Mesodermal cell (in vitro differentiated cells): ENCODE measurements around the gene SUPV3L1. TPM values are rescaled to one million over a fixed set of nuclear protein-coding genes. Genes with fewer than 3 reads are reported as not detected.
"Not testable (repeated sequence)": the region's sequence is repeated elsewhere in the genome, so short reads cannot be mapped to it uniquely, and the experiment has no call there.

Experiments
- H3K27ac ChIP-seq: 2 replicates; pipeline ENCODE4 v1.7.0; 2013; ENCODE audit warnings: mild to moderate bottlenecking, low read depth, low read length, moderate library complexity; ENCODE audit not compliant: severe bottlenecking
- H3K36me3 ChIP-seq: 2 replicates; pipeline ENCODE4 v1.7.1; 2013; ENCODE audit warnings: mild to moderate bottlenecking, low read length, moderate library complexity; ENCODE audit not compliant: control insufficient read depth, insufficient read depth
- H3K4me1 ChIP-seq: one replicate; pipeline ENCODE4 v1.7.1; 2013; ENCODE audit warnings: mild to moderate bottlenecking, low read length; ENCODE audit not compliant: insufficient read depth, control insufficient read depth, poor library complexity, severe bottlenecking
- H3K4me3 ChIP-seq: 2 replicates; pipeline ENCODE4 v1.7.0; 2013; ENCODE audit warnings: low read length, control low read depth, mild to moderate bottlenecking; ENCODE audit not compliant: insufficient read depth, poor library complexity, severe bottlenecking; ENCODE audit errors: extremely low read depth
- H3K9me3 ChIP-seq: 2 replicates; pipeline ENCODE4 v1.7.1; 2013; ENCODE audit warnings: mild to moderate bottlenecking, low read length, moderate library complexity; ENCODE audit not compliant: control insufficient read depth
- WGBS, 2 experiments: methylation state at CpG; one replicate each; pipeline ENCODE4 v1.1.5; 2013; ENCODE audit warnings: missing lambda C conversion rate in 2 of 2; ENCODE audit not compliant: insufficient coverage in 2 of 2; 5-methylcytosine and 5-hydroxymethylcytosine counted together
- polyA plus RNA-seq, 2 experiments: library from polyadenylated mRNA; stranded (reverse); fragments of 50-300 nt; gene quantifications; one replicate each; pipeline ENCODE4 v1.2.3, GENCODE V29; 2013

SUPV3L1 gene
- 30.3 TPM for polyA plus RNA-seq (2013, experiment 1 of 2)
- polyA plus RNA-seq (2013, experiment 2 of 2) = 26.4 TPM

DNA sequence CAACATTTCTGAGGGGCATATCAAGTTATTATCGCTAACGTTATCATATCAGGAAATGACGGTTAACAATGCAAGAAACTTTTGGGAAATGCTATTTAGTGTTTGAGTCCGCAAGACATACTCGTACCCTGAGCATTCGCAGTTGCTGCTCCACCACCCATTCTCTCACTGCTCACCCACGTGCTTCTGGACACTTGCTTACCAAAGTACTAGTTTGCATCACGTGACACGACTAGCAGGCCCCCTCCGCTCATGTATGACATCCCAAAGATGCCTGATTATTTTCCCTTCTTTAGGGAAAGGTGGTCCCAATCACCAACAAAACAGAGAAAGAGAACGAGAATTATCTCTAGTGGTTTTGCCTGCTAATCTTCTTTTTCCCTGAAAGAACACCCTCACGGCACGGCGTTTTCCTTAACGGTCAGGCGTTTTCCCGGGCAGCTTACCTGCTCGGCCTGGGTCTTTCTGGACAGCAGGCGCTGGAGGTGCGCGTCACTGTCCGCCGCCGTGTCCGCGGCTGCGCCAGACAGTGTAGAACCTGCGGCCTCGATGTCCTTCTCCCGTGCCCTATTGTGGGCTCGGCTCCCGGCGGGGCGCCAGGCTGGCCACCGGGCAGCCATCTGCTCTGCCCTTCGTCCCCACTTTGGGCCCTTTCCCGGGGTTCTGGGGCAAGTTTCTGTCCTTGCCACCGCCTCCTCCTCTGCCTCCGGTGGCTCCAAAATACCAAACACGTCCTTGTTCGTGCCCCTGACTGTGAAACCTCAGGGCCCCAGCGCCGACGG, at the start of gene SUPV3L1:
TSS of gene SUPV3L1 (plus strand) at position 492 of the 782 bp plus-strand sequence. CDS start at position 550, 58 bp downstream.
- H3K27ac ChIP-seq = peak within 1 kb of the TSS; percentile 98
- 0% methylated on average over 26 to 37 of the region's 44 CpGs for WGBS, 2 experiments
- H3K9me3 ChIP-seq = no peaks in the 10 kb centered on the region
- peaks cover 20% of the 10 kb centered on the region for H3K36me3 ChIP-seq
- H3K4me1 ChIP-seq = no peaks in the 10 kb centered on the region
- H3K4me3 ChIP-seq = peak within 1 kb of the TSS; percentile 89

GRCh38 chr10:69130251-69130650, 49.8 kb upstream of the SUPV3L1 start:
- H3K9me3 ChIP-seq = no peaks in the 10 kb centered on the region
- H3K27ac ChIP-seq = peak overlapping the region; percentile 16
- 75 to 83% methylated on average over 1 of the region's 2 CpGs for WGBS, 2 experiments
- H3K4me3 ChIP-seq = no peak overlapping the region
- peaks cover 25% of the 10 kb centered on the region for H3K36me3 ChIP-seq
- H3K4me1 ChIP-seq = no peaks in the 10 kb centered on the region

GRCh38 chr10:69139961-69140360, 40.1 kb upstream of the SUPV3L1 start:
- H3K36me3 ChIP-seq = peaks cover 31% of the 10 kb centered on the region
- WGBS, 2 experiments = 80% methylated on average over 1 of the region's 2 CpGs; no CpG with 5 or more reads in 1 of the 2 experiments
- H3K4me3 ChIP-seq = no peak overlapping the region
- H3K9me3 ChIP-seq = no peaks in the 10 kb centered on the region
- H3K27ac ChIP-seq = no peak overlapping the region
- H3K4me1 ChIP-seq = no peaks in the 10 kb centered on the region

DNA sequence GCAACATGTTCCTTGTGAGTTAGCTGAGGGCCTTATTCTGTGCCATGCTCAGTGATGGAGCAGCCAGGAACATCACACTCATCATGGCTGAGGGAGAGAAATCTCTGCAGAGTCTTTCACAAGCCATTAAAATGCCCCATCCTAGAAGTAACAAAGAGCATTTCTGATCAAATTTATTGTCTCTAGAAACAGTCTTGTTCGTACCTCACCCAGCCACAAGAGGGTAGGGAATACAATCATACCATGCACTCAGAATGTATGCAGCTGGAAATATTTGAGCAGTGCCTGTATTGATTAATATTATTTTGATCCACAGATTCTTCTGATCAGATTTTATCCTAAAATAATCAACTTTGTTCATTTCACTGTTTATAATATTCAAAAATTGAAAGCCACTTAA, 38.7 kb upstream of the SUPV3L1 start:
- Histone ChIP-seq H3K4me3 (no peak overlapping the region), H3K36me3 (peaks cover 19% of the 10 kb centered on the region), H3K9me3 (no peaks in the 10 kb centered on the region), H3K27ac (no peak overlapping the region), H3K4me1 (no peaks in the 10 kb centered on the region)
- WGBS, 2 experiments = no CpG with 5 or more reads among the region's 1 CpG

DNA sequence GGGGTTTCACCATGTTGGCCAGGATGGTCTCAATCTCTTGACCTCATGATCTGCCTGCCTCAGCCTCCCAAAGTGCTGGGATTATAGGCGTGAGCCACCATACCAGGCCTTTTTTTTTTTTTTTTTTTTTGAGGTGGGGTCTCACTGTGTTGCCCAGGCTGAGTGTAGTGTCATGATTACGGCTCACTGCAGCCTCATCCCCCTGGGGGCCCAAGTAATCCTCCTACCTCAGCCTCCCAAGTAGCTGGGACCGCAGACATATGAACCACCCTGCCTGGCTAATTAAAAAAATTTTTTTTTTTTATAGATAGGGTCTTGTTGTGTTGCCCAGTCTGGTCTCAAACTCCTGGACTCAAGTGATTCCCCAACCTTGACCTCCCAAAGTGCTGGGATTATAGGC, 38.0 kb upstream of the SUPV3L1 start:
- H3K4me1 ChIP-seq, H3K27ac ChIP-seq, H3K4me3 ChIP-seq, H3K9me3 ChIP-seq: not testable (repeated sequence)
- no CpG with 5 or more reads among the region's 3 CpGs for WGBS, 2 experiments
- H3K36me3 ChIP-seq = peaks cover 15% of the 10 kb centered on the region

- H3K27ac ChIP-seq = no peak overlapping the region
- 67% methylated on average over 3 of the region's 3 CpGs for WGBS, 2 experiments
- H3K4me1 ChIP-seq = no peaks in the 10 kb centered on the region
These were observed 37.1 kb upstream of the SUPV3L1 start for GRCh38 chr10:69142983-69143382.

DNA sequence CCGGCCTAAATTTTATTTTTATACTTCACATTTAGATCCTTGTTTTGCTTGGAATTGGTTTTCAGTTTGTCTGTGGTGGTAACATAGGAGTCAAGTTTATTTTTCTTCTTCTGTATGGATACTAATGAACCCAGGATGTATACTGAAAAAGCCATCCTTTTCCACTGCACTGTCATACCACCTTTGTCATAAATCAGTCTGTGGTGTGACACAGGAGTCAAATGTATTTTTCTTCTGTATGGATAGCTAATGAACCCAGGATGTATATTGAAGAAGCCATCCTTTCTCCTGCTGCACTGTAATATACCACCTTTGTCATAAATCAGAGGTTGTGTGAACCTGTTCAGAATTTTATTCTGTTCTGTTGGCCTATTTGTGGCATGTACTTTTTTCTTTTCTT, 34.7 kb upstream of the SUPV3L1 start:
- peaks cover 11% of the 10 kb centered on the region for H3K36me3 ChIP-seq
- H3K4me3 ChIP-seq = no peak overlapping the region
- H3K4me1 ChIP-seq = no peaks in the 10 kb centered on the region
- H3K27ac ChIP-seq = no peak overlapping the region
- no CpG with 5 or more reads among the region's 1 CpG for WGBS, 2 experiments
- H3K9me3 ChIP-seq = no peaks in the 10 kb centered on the region

More at GRCh38 chr10:69142983-69143382, 37.1 kb upstream of the SUPV3L1 start:
- H3K4me3 ChIP-seq = no peak overlapping the region
- no peaks in the 10 kb centered on the region for H3K9me3 ChIP-seq
- peaks cover 11% of the 10 kb centered on the region for H3K36me3 ChIP-seq

DNA sequence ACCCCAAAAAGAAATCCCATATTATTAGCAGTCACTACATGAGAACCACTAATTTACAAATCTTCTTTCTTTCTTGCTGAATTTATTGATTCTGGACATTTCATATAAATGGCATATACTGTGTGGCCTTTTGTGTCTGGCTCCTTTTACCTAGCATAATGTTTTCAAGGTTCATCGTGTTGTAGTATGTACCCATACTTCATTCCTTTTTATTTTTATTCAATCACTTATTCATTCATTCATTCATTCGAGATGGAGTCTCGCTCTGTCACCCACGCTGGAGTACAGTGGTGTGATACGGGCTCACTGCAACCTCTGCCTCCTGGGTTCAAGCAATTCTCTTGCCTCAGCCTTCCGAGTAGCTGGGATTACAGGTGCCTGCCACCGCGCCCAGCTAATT, 34.2 kb upstream of the SUPV3L1 start:
- no peak overlapping the region for H3K27ac ChIP-seq
- WGBS, 2 experiments = 96% methylated on average over 7 to 8 of the region's 8 CpGs
- no peaks in the 10 kb centered on the region for H3K9me3 ChIP-seq
- H3K4me3 ChIP-seq = no peak overlapping the region
- H3K36me3 ChIP-seq = peaks cover 11% of the 10 kb centered on the region
- H3K4me1 ChIP-seq = no peaks in the 10 kb centered on the region

GRCh38 chr10:69146759-69147158, 33.3 kb upstream of the SUPV3L1 start:
- Histone ChIP-seq H3K27ac (no peak overlapping the region), H3K4me3 (no peak overlapping the region), H3K36me3 (peaks cover 7% of the 10 kb centered on the region), H3K4me1 (no peaks in the 10 kb centered on the region), H3K9me3 (no peaks in the 10 kb centered on the region)
- WGBS, 2 experiments = no CpG with 5 or more reads among the region's 2 CpGs

- H3K4me1 ChIP-seq = no peaks in the 10 kb centered on the region
- peaks cover 2% of the 10 kb centered on the region for H3K36me3 ChIP-seq
- no peak overlapping the region for H3K27ac ChIP-seq
- no CpG with 5 or more reads among the region's 3 CpGs for WGBS, 2 experiments
- H3K9me3 ChIP-seq = no peaks in the 10 kb centered on the region
- no peak overlapping the region for H3K4me3 ChIP-seq
These were observed 28.1 kb upstream of the SUPV3L1 start for GRCh38 chr10:69151984-69152383.

GRCh38 chr10:69153227-69153626, 26.8 kb upstream of the SUPV3L1 start:
- H3K4me1 ChIP-seq = no peaks in the 10 kb centered on the region
- no peak overlapping the region for H3K4me3 ChIP-seq
- H3K9me3 ChIP-seq = no peaks in the 10 kb centered on the region
- no peak overlapping the region for H3K27ac ChIP-seq
- WGBS, 2 experiments = 88 to 90% methylated on average over 4 of the region's 6 CpGs
- peaks cover 12% of the 10 kb centered on the region for H3K36me3 ChIP-seq
